HG03378 (cell line): ENCODE data around the gene CCDC92B.
"Not testable (repeated sequence)": the region's sequence is repeated elsewhere in the genome, so short reads cannot be mapped to it uniquely, and the experiment has no call there.

Source experiments
- ATAC-seq: cut with Tn5 transposase; IDR thresholded peaks from one replicate; pipeline ENCODE4 v1.9.1; 2021; ENCODE audit warnings: mild to moderate bottlenecking, moderate library complexity; ENCODE audit not compliant: unreplicated experiment

Gene CCDC92B

DNA sequence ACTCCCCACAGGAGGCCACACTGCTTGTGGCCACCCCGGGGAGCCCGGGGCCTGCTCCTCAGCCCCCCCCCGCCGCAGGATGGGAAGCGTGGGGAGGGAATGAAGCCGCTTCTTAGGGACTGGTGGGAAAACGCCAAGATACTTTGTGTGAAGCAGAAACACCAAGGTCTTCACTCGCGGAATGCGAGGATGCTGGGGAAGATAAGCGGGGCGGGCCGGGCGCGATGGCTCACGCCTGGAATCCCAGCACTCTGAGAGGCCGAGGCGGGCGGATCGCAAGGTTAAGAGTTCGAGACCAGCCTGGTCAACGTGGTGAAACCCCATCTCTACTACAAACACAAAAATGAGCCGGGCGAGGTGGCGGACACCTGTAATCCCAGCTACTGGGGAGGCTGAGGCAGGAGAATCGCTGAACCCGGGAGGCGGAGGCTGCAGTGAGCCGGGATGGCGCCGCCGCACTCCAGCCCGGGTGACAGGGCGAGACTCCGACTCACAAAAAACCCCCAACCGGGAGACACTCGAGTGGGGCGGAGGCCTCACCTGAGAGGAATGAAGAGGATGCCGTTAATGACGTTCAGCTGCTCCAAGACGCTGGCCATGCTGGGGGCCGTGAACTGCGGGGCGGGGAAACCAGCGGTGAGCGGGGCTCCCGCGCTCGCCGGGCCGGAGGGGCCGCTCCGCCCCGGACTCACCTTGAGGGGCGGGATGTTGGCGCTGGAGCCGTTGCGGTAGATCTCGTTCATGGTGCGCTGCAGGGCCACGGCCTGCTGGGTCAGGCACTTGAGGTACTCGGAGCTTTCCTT, 58.2 kb downstream of the CCDC92B start:
- no peak for ATAC-seq

DNA sequence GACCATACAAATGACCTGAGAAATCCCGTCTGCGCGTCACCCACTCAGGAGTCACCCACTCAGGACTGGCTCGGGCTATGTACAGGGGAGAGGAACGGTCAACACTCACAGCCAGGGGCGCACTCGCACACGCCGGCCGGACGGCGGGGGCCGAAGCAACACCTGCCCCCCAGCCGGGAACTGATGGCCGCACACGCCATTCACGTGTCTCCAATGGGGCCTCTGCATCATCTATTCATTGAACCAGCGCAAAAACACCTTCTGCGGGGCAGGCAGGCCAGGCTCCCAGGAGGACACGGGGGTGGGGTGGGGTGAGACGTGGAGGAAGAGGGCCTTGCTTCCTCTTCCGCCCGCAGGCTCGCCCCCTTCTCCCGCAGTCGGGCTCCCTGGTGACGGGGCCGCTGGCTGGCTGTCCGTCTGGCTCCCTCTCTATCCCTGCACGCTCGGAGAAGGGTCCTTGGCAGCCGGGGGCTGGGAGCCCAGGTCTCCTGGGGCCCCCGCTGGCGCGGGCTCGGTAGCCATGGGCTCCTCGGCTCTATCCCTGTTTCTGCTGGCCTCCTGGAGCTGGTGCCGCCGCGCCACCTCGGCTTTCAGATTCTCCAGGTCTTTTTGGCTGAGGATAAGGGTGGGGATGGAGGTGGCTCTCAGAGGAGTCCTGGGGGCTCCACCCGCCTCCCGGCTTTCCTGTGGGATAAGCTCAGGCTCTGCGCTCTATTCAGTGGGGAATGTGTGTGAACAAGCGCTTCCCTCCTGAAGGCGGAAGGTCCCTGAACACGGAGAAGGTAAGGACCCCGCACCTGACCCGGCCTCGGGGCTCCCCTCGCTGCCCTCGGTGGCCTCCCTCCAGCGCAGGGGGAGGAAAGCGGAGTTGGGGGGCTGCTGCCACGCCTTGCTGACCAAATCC, 59.0 kb downstream of the CCDC92B start:
- no peak for ATAC-seq

DNA sequence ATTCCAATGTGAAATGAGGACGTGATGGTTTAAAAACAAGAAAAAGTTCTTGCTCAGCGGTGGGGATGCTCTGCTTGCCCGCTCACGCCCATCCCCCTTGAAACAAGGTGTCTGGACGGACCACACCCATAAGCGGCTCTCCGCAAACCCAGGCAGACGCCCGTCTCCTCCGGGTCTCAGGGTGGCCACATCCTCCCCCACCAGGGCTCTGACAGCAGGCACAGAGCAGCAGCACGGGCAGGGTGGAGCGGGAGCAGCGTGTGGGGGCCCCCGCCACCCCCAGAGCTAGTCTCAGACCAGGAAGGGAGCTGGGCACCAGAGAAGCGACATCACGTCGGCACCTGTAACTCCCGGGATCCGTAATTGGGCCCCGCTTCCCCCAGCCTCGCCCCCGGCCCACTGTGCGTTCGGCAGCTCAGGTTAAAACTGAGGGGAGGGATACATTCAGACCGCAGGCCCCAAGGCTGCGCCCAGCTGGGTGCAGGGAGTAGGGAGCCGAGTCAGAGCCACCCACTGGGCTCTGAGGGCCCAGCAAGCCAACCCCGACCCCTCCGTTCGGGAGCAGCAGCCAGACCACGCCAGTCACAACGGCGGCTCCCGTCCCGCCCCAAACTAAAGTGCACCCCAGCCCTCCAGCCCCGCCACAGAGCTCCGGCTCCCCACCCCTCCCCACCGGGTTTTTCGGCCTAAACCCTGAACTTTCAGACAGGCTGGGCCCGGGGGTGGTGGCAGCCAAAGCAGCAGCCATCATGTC, 59.9 kb downstream of the CCDC92B start:
- ATAC-seq, result no peak

DNA sequence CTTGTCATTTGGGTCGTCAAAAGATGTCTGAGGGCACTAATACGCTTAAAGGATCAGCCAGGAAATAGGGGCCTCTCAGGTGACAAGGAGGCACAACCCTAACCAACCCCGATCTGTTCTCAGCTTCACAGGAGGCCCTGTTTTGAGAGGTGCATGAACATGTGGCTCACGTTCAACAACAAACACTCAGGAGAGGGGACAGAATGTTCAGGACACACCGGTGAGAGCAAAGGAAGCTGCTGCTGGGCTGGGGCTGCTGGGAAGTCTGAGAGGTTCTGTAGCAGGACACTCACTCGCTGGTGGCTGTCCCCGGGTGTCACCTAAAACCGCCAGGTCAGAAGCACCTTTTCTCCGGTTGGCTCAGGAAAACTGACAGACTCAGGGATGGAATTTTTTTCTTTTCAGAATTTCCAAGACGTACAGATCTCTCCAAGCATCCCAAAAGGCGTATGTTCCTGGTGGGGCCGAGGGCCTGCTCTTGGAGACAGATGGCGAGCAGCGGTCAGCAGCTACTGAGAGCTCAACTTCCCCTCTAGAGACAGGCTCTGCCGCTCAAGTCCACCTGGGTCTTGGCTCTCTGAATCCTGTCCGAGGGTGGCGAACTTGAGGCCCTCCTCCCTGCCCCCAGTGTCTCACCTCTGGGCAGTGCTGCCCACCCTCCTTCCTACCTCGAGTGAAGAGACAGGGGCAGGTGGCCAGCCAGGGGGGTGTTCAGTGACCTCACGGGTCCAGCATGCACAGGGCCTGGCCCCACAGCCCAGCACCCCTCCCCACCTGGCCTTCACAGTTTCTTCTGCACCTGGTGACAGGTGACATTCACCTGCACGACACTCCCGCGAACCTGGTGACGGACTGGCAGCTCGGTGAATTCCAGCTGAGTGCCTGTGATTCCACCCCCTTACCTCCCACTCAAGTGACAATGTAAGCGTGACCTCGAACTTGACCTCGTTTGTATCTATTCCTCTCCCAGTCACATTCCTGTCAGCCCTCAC, 60.8 kb downstream of the CCDC92B start:
- ATAC-seq, result no peak

DNA sequence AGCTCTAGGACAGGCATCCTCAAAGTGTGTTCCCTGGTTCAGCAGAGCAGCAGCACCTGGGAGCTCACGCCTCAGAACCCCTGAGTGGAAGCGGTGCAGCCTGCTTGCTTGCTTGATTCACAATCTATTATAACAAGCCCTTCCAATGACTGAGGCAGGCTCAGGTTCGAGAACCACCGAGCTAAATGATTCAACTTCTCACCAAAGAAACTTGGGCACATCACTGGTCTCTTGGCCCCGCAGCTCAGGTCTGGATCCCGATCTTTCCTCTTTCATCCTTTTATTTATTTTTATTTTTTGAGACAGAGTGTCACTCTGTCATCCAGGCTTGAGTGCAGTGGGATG, 62.4 kb downstream of the CCDC92B start:
- no peak for ATAC-seq

GRCh38 chr17:2685696-2686095, 63.8 kb downstream of the CCDC92B start:
- no peak for ATAC-seq

DNA sequence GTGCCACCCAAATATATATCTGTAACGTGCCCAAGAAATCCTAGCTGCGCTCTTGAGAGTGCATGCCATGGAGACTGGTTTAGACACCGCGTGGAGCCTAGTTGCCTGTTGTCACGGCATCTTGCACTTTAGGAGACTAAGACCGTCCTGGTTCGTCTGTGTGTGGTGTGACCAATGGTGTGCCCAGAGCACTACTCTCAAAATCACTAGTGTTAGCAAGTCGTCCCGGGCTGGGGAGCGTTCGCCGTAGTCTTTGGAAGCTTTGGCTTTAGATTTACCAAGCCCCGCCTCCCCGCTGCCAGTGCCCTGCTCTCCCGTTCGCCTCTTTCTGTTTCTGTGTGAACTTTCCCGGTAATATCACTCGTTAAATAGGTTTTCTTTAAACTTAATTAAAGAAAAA, 64.9 kb downstream of the CCDC92B start:
- no peak for ATAC-seq

DNA sequence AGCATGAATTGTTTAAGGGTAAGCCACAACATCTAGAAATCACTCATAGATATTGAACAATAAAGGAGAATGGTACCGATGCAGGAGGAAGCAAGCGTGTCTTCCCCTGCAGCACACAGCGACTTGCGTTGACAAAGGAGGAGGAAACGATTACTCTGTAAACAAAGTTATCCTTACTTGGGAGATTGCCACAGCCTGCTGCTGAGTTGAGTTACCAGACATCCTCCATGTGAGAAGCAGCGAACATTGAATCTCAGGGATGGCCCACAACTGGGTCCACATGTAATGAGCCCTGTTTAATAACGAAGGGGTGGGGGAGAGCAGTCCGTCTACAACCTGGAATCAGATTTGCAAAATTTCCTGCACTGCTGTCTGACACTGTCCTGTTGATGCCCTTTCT, 65.5 kb downstream of the CCDC92B start:
- no peak for ATAC-seq

- no peak for ATAC-seq
Observed at GRCh38 chr17:2682176-2682938, 67.1 kb downstream of the CCDC92B start.

- ATAC-seq, result no peak
Observed at GRCh38 chr17:2681650-2682049, 67.8 kb downstream of the CCDC92B start.

GRCh38 chr17:2680961-2681360, 68.5 kb downstream of the CCDC92B start:
- no peak for ATAC-seq

DNA sequence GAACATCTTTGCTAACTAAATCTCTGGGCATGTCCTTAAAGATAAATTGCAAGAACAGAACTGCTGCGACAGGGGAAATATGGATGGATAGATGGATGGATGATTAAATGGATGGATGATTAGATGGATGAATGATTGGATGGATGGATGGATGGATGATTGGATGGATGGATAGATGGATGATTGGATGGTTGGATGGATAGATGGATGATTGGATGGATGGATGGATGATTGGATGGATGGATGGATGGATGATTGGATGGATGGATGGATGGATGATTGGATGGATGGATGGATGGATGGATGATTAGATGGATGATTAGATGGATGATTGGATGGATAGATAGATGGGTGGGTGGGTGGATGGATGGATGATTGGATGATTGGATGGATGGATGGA, 70.2 kb downstream of the CCDC92B start:
- ATAC-seq, result not testable (repeated sequence)
